Metanephros (tissue), 2 donors: Measurements from ENCODE around the gene DNAJC27. TPM values are rescaled to one million over a fixed set of nuclear protein-coding genes. Genes with fewer than 3 reads are reported as not detected.

Experiments used
- small RNA-seq: library from RNA; depleted of rRNA; stranded (forward); fragments of <200 nt; gene quantifications from one replicate; pipeline ENCODE3, GENCODE V24; 2014; ENCODE audit warnings: low replicate concordance
- total RNA-seq: library from RNA; depleted of rRNA; stranded (reverse); fragments of >200 nt; gene quantifications from one replicate; pipeline ENCODE4 v1.2.3, GENCODE V29; 2014

Gene DNAJC27
- 8.7 TPM for total RNA-seq

GRCh38 chr2:24971536-24972314 is at the start of gene DNAJC27:
TSS of gene DNAJC27 (minus strand) at chr2:24971955. CDS start at chr2:24971904, 51 bp downstream.

GRCh38 chr2:24920098-24920808 is 51.5 kb downstream of the DNAJC27 start, which contains the start of gene ADCY3:
TSS of gene ADCY3 (minus strand) at chr2:24920237. CDS start at chr2:24918987, 1,250 bp downstream.

Small RNA genes within 50 kb of the gene (small RNA-seq; reads per million reads assigned to genes)
- gene AC013267.1, result not detected
- gene RF00016, result not detected
- not detected for gene RF00019

Other genes with a start within 250 kb of the DNAJC27 start
- gene PTRHD1, start 178.6 kb downstream of the DNAJC27 start, total RNA-seq, result 32.7 TPM
- gene CENPO, start 178.5 kb downstream of the DNAJC27 start, total RNA-seq, result 12.6 TPM
- 52.3 TPM for gene ADCY3, start 51.7 kb downstream of the DNAJC27 start, total RNA-seq
- 7.8 TPM for gene EFR3B, start 70.1 kb upstream of the DNAJC27 start, total RNA-seq
- gene POMC, start 196.6 kb upstream of the DNAJC27 start, total RNA-seq, result 7.8 TPM